PC-3 (cell line): Measurements from ENCODE around the gene ATF6. TPM values are rescaled to one million over a fixed set of nuclear protein-coding genes. Genes with fewer than 3 reads are reported as not detected.

Experiments used
- ATAC-seq: fragments of 200-7000 bp; cut with Tn5 transposase; 2 replicates; pipeline ENCODE4 v1.9.1; 2020; ENCODE audit warnings: mild to moderate bottlenecking, moderate library complexity
- BruUV-seq: library from RNA; stranded (reverse); fragments of 400-500 nt; replicated peaks from 2 replicates; lab custom pipeline; 2021; lab: Mats Ljungman, UMichigan
- CTCF ChIA-PET: fragments of 300-600 bp; sonication (Branson Sonifier 250); formaldehyde crosslinking; loops from one replicate; lab custom pipeline; 2022; ENCODE audit warnings: antibody characterized with exemption; lab: Charles Lee
- POLR2A ChIA-PET: fragments of 300-600 bp; sonication (Branson Sonifier 250); formaldehyde crosslinking; loops from one replicate; lab custom pipeline; 2022; ENCODE audit warnings: antibody characterized with exemption; ENCODE audit not compliant: unreplicated experiment; lab: Charles Lee
- DNase-seq: peaks from one replicate; pipeline ENCODE4 v3.0.0-alpha.2; 2015
- H2AFZ ChIP-seq: fragments of 300-600 bp; sonication (generic); 2 replicates; pipeline ENCODE4 v1.6.0; 2016; ENCODE audit warnings: antibody characterized with exemption, low read length
- H3F3A ChIP-seq: fragments of 300-600 bp; sonication (generic); one replicate; pipeline ENCODE4 v1.6.0; 2017; ENCODE audit warnings: antibody characterized with exemption, low read length, control low read depth, mild to moderate bottlenecking; ENCODE audit not compliant: unreplicated experiment
- H3K27ac ChIP-seq: fragments of 300-600 bp; sonication (generic); 2 replicates; pipeline ENCODE4 v1.5.1; 2016; ENCODE audit warnings: mild to moderate bottlenecking, low read length
- H3K27me3 ChIP-seq: fragments of 300-600 bp; sonication (generic); 2 replicates; pipeline ENCODE4 v1.6.1; 2016; ENCODE audit warnings: low read length, mixed read lengths
- H3K36me3 ChIP-seq: fragments of 300-600 bp; sonication (generic); 2 replicates; pipeline ENCODE4 v1.6.1; 2016; ENCODE audit warnings: low read depth, mixed run types, low read length, mixed read lengths
- H3K4me1 ChIP-seq: fragments of 300-600 bp; sonication (generic); 2 replicates; pipeline ENCODE4 v1.5.1; 2016; ENCODE audit warnings: low read length; ENCODE audit not compliant: insufficient read depth
- H3K4me2 ChIP-seq: fragments of 300-600 bp; sonication (generic); 2 replicates; pipeline ENCODE4 v1.6.0; 2016; ENCODE audit warnings: low read length
- H3K4me3 ChIP-seq: fragments of 300-600 bp; sonication (generic); 2 replicates; pipeline ENCODE4 v1.5.1; 2016; ENCODE audit warnings: mild to moderate bottlenecking, low read length, mixed read lengths
- H3K79me2 ChIP-seq: fragments of 300-600 bp; sonication (generic); 2 replicates; pipeline ENCODE4 v1.6.1; 2017; ENCODE audit warnings: low read length, mixed read lengths
- H3K9ac ChIP-seq: fragments of 300-600 bp; sonication (generic); 2 replicates; pipeline ENCODE4 v1.6.0; 2016; ENCODE audit warnings: mild to moderate bottlenecking, low read length
- H3K9me2 ChIP-seq: fragments of 300-600 bp; sonication (generic); replicated peaks from 2 replicates; pipeline ENCODE4 v1.6.1; 2016; ENCODE audit warnings: mixed run types, low read length, mixed read lengths
- H3K9me3 ChIP-seq: fragments of 300-600 bp; sonication (generic); 2 replicates; pipeline ENCODE4 v1.6.1; 2016; ENCODE audit warnings: low read length, mixed read lengths
- H4K20me1 ChIP-seq: fragments of 300-600 bp; sonication (generic); 2 replicates; pipeline ENCODE4 v1.6.1; 2016; ENCODE audit warnings: low read length, mixed read lengths
- CTCF ChIP-seq: fragments of 300-600 bp; sonication (generic); conservative IDR thresholded peaks from 2 replicates; pipeline ENCODE4 v1.5.1; 2017; ENCODE audit warnings: antibody characterized with exemption, low read depth, mild to moderate bottlenecking, low read length
- EZH2 ChIP-seq: fragments of 300-600 bp; sonication (generic); IDR thresholded peaks from one replicate; pipeline ENCODE4 v1.6.1; 2017; ENCODE audit warnings: antibody characterized with exemption, mild to moderate bottlenecking, low read length; ENCODE audit not compliant: unreplicated experiment
- EZH2phosphoT487 ChIP-seq: fragments of 300-600 bp; sonication (generic); IDR thresholded peaks from 2 replicates; pipeline ENCODE4 v1.6.1; 2018; ENCODE audit warnings: mild to moderate bottlenecking, antibody characterized with exemption, low read length, borderline replicate concordance
- intact Hi-C: fragments of 100-400 bp; cut with micrococcal nuclease; formaldehyde crosslinking; loops from 2 replicates; pipeline ENCODE4 v1.9.0; 2023
- total RNA-seq: library from RNA; depleted of rRNA; stranded (reverse); fragments of >200 nt; gene quantifications from 2 replicates; pipeline ENCODE4 v1.2.3, GENCODE V29; 2014

The ATF6 gene
- total RNA-seq, 1 experiment from 2014 or later = 19.7 TPM

- no peak for TF ChIP-seq EZH2phosphoT487
- TF ChIP-seq EZH2 = no peak
- no peak for TF ChIP-seq CTCF
- H3K9ac ChIP-seq = no peak overlapping the region
- POLR2A ChIA-PET = no interaction called here
- no peak overlapping the region for H3K27ac ChIP-seq
- no peaks in the 10 kb centered on the region for H3K79me2 ChIP-seq
- intact Hi-C loops = no loop called here
- peaks cover 24% of the 10 kb centered on the region for H3K4me1 ChIP-seq
- H3K27me3 ChIP-seq = no peaks in the 10 kb centered on the region
- no peaks in the 10 kb centered on the region for H3F3A ChIP-seq
- no peaks in the 10 kb centered on the region for H3K36me3 ChIP-seq
- CTCF ChIA-PET = no interaction called here
- no peak overlapping the region for H2AFZ ChIP-seq
- no peaks in the 10 kb centered on the region for H3K9me3 ChIP-seq
- no peak overlapping the region for H3K4me2 ChIP-seq
- no peak overlapping the region for H3K4me3 ChIP-seq
- ATAC-seq = no peak
- H3K9me2 ChIP-seq = no peaks in the 10 kb centered on the region
- DNase-seq = no peak
- H4K20me1 ChIP-seq = no peaks in the 10 kb centered on the region
- BruUV-seq = no TSS peak
Measured at GRCh38 chr1:161908264-161908663, 142.1 kb downstream of the ATF6 start.

GRCh38 chr1:161910604-161911003 is 144.5 kb downstream of the ATF6 start:
- DNase-seq = no peak
- Histone ChIP-seq H3K4me2 (no peak overlapping the region), H3K4me1 (peaks cover 33% of the 10 kb centered on the region), H3K4me3 (no peak overlapping the region), H2AFZ (no peak overlapping the region), H3K36me3 (no peaks in the 10 kb centered on the region), H3K9me3 (no peaks in the 10 kb centered on the region), H3F3A (no peaks in the 10 kb centered on the region), H3K27ac (no peak overlapping the region), H3K27me3 (no peaks in the 10 kb centered on the region), H3K9me2 (no peaks in the 10 kb centered on the region), H4K20me1 (no peaks in the 10 kb centered on the region), H3K79me2 (no peaks in the 10 kb centered on the region), H3K9ac (no peak overlapping the region)
- no peak for ATAC-seq
- CTCF ChIA-PET = no interaction called here
- TF ChIP-seq EZH2 (no peak), CTCF (no peak), EZH2phosphoT487 (no peak)
- intact Hi-C loops = loop anchor here (5.0 kb wide), 3 partner anchors 52 to 112 kb away; partner anchors contain the start of gene OLFML2B
- no TSS peak for BruUV-seq
- POLR2A ChIA-PET = no interaction called here

- peaks cover 33% of the 10 kb centered on the region for H3K4me1 ChIP-seq
Measured at GRCh38 chr1:161913482-161914140, 147.5 kb downstream of the ATF6 start.

More at GRCh38 chr1:161913482-161914140, 147.5 kb downstream of the ATF6 start:
- Histone ChIP-seq H4K20me1 (no peaks in the 10 kb centered on the region), H3K9me3 (no peaks in the 10 kb centered on the region), H3K79me2 (no peaks in the 10 kb centered on the region), H3K27me3 (no peaks in the 10 kb centered on the region), H3K9ac (no peak overlapping the region), H3K4me3 (no peak overlapping the region; the same call in 1 of the 2 replicates), H3F3A (no peaks in the 10 kb centered on the region), H3K4me2 (peak overlapping the region; percentile 52), H2AFZ (no peak overlapping the region), H3K27ac (peak overlapping the region; percentile 25), H3K9me2 (no peaks in the 10 kb centered on the region), H3K36me3 (no peaks in the 10 kb centered on the region)
- TF ChIP-seq EZH2phosphoT487 (no peak), EZH2 (no peak), CTCF (no peak)
- peak; percentile 75 for DNase-seq
- ChIA-PET CTCF (interaction anchor here (1.4 kb wide), 1 partner anchor 123 kb away, joined by 3 read pairs; no protein-coding TSS in a partner anchor), POLR2A (no interaction called here)
- no TSS peak for BruUV-seq
- intact Hi-C loops = loop anchor here (5.0 kb wide), 3 partner anchors 49 to 109 kb away; partner anchors contain the start of gene OLFML2B
- ATAC-seq = peak; percentile 86
